Gastrocnemius medialis (tissue), 4 donors: ENCODE data around the gene TUBB.

Experiments used
- POLR2A ChIP-seq, 2 donors: fragments of 450-650 bp; IDR thresholded peaks; one replicate each; pipeline ENCODE4 v1.6.1; 2017; ENCODE audit warnings: antibody characterized with exemption in 2 of 2, mild to moderate bottlenecking in 2 of 2, moderate library complexity in 2 of 2
- TF ChIP-seq, protein P1 (sequence below), 5 experiments: fragments of 450-650 bp in 3 of 5; fragments of 200-600 bp in 2 of 5; sonication (generic) in 2 of 5; IDR thresholded peaks in 4 of 5; conservative IDR thresholded peaks in 1 of 5; 1 replicate in 4 of 5; 2 replicates in 1 of 5; pipeline ENCODE4 v1.5.1; 2016 to 2019; ENCODE audit warnings: antibody characterized with exemption in 5 of 5, mild to moderate bottlenecking in 3 of 5, moderate library complexity in 3 of 5

- TF ChIP-seq, protein P1, sequence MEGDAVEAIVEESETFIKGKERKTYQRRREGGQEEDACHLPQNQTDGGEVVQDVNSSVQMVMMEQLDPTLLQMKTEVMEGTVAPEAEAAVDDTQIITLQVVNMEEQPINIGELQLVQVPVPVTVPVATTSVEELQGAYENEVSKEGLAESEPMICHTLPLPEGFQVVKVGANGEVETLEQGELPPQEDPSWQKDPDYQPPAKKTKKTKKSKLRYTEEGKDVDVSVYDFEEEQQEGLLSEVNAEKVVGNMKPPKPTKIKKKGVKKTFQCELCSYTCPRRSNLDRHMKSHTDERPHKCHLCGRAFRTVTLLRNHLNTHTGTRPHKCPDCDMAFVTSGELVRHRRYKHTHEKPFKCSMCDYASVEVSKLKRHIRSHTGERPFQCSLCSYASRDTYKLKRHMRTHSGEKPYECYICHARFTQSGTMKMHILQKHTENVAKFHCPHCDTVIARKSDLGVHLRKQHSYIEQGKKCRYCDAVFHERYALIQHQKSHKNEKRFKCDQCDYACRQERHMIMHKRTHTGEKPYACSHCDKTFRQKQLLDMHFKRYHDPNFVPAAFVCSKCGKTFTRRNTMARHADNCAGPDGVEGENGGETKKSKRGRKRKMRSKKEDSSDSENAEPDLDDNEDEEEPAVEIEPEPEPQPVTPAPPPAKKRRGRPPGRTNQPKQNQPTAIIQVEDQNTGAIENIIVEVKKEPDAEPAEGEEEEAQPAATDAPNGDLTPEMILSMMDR (IDR thresholded peaks at IDR 0.05 in 4 of 5, conservative IDR thresholded peaks at IDR 0.05 in 1 of 5): no peak
- peak in 1 of 2 donors; percentile 20 for TF ChIP-seq POLR2A (IDR thresholded peaks at IDR 0.05)
These were observed 37.7 kb upstream of the TUBB start for GRCh38 chr6:30682143-30683117.
